GM13976 (cell line): ENCODE data around the gene IGFALS.

ENCODE experiments used
- DNase-seq: peaks from one replicate; pipeline ENCODE4 v3.0.0; 2012; ENCODE audit warnings: low spot score
- CTCF ChIP-seq: IDR thresholded peaks from 2 replicates; pipeline ENCODE4 v1.5.1; 2012; ENCODE audit warnings: borderline replicate concordance, mild to moderate bottlenecking; ENCODE audit not compliant: insufficient read depth; ENCODE audit errors: extremely low read depth, missing control alignments, control extremely low read depth
- in situ Hi-C: fragments of 300-500 bp; cut with MboI; formaldehyde crosslinking; loops from one replicate; pipeline ENCODE4 v1.12.0; 2022; ENCODE audit warnings: low sequenced_read_pairs, mixed read lengths, inconsistent platforms; ENCODE audit not compliant: unreplicated experiment

IGFALS gene

GRCh38 chr16:1786242-1787055 lies 7.1 kb downstream of the IGFALS start:
- no peak for DNase-seq
- in situ Hi-C loops = no loop called here
- TF ChIP-seq CTCF = peak; percentile 15

- in situ Hi-C loops = no loop called here
- no peak for DNase-seq
- TF ChIP-seq CTCF = no peak
Observed at GRCh38 chr16:1785846-1786170, 7.7 kb downstream of the IGFALS start.

- in situ Hi-C loops = no loop called here
- no peak for DNase-seq
- no peak for TF ChIP-seq CTCF
Observed at GRCh38 chr16:1784977-1785845, 8.3 kb downstream of the IGFALS start.

GRCh38 chr16:1782408-1783264 lies 10.9 kb downstream of the IGFALS start, which contains the start of the genes NUBP2 and SPSB3:
Gene NUBP2 (plus strand): TSS chr16:1782960. CDS start chr16:1783021, 61 bp downstream.
Gene SPSB3 (minus strand): TSS chr16:1782571. CDS start chr16:1781483, 1,088 bp downstream.
- DNase-seq = peak; percentile 99
- in situ Hi-C loops = no loop called here
- TF ChIP-seq CTCF = no peak

GRCh38 chr16:1781758-1782407 lies 11.6 kb downstream of the IGFALS start:
- DNase-seq = no peak
- TF ChIP-seq CTCF = no peak
- in situ Hi-C loops = no loop called here
